Suprapubic skin (tissue), 4 donors: ENCODE results near the gene NAT8L.

ENCODE experiments used
- EP300 ChIP-seq: sonication (generic); formaldehyde crosslinking; IDR thresholded peaks from one replicate; pipeline ENCODE4 v1.6.1; 2017; ENCODE audit warnings: antibody characterized with exemption
- POLR2A ChIP-seq, 2 donors: fragments of 450-650 bp; IDR thresholded peaks; one replicate each; pipeline ENCODE4 v1.6.1; 2017; ENCODE audit warnings: antibody characterized with exemption in 2 of 2, mild to moderate bottlenecking in 2 of 2, moderate library complexity in 2 of 2
- POLR2AphosphoS5 ChIP-seq, 3 donors: sonication (generic); formaldehyde crosslinking; IDR thresholded peaks; one replicate each; pipeline ENCODE4 v1.6.1; 2017; ENCODE audit warnings: antibody characterized with exemption in 3 of 3
- TF ChIP-seq, protein P1 (sequence below), 2 donors: fragments of 200-600 bp in 1 of 2; fragments of 450-650 bp in 1 of 2; sonication (generic) in 1 of 2; IDR thresholded peaks; one replicate each; pipeline ENCODE4 v1.5.1; 2016 to 2019; ENCODE audit warnings: antibody characterized with exemption in 2 of 2, mild to moderate bottlenecking in 1 of 2, moderate library complexity in 1 of 2

DNA sequence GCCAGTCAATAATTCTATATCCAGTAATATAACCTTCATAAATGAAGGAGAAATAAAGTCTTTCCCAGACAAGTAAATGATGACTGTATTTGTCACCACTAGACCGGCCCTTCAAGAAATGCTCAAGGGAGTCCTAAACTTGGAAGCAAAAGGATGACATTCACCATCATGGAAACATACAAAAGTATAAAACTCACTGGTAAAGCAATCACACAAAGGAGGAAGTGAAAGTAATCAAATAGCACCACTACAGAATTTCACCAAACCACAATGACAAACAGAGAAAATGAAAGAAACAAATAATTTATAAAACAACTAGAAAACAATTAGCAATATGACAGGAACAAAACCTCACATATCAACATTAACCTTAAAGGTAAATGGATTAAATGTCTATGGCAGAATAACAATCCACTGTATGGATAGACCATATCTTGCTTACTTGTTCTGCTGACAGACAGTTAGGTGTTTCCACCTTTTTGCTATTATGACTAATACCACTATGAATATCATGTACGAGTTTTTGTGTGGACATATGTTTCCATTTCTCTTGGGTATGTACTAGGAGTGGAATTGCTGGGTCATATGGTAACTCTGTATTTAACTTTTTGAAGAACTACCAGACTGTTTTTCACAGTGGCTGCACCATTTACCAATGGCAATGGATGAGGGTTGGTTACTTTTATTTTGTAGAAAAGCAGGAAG, 44.9 kb downstream of the NAT8L start:
- TF ChIP-seq, protein P1, sequence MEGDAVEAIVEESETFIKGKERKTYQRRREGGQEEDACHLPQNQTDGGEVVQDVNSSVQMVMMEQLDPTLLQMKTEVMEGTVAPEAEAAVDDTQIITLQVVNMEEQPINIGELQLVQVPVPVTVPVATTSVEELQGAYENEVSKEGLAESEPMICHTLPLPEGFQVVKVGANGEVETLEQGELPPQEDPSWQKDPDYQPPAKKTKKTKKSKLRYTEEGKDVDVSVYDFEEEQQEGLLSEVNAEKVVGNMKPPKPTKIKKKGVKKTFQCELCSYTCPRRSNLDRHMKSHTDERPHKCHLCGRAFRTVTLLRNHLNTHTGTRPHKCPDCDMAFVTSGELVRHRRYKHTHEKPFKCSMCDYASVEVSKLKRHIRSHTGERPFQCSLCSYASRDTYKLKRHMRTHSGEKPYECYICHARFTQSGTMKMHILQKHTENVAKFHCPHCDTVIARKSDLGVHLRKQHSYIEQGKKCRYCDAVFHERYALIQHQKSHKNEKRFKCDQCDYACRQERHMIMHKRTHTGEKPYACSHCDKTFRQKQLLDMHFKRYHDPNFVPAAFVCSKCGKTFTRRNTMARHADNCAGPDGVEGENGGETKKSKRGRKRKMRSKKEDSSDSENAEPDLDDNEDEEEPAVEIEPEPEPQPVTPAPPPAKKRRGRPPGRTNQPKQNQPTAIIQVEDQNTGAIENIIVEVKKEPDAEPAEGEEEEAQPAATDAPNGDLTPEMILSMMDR (IDR thresholded peaks at IDR 0.05) = no peak
- TF ChIP-seq POLR2AphosphoS5 (IDR thresholded peaks at IDR 0.05) (no peak), EP300 (no peak), POLR2A (IDR thresholded peaks at IDR 0.05) (no peak)
